ENCODE results near the gene STOML2.

The STOML2 gene

DNA sequence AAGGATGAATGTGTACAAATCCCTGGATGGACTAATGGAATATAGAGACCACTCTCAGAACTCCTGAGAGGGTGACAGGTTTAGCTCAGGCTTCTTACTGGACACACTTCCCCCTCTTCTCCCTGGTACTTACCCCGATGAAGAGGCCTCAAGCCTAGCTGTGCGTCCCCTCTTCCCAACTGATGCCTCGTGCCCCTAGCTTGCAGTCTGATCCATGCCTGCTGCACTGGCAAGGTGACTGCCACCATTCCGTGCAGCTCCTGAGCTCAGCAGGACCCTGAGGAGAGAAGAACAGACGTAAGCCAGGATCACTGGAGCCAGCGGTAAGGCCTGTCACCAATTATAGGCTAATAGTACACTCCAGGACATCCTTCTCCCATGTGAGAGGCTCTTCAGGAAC lies 5.5 kb upstream of the STOML2 start:
- no peak for DNase-seq (ENCODE audit: low read depth, low spot score)
- ChIA-PET POLR2A (no interaction called here), CTCF (interaction anchor here (1.5 to 15.9 kb wide), 2 partner anchors 12 to 209 kb away, joined by 4 to 162 read pairs; partner anchors contain the start of gene PIGO)
- TF ChIP-seq, protein P1, sequence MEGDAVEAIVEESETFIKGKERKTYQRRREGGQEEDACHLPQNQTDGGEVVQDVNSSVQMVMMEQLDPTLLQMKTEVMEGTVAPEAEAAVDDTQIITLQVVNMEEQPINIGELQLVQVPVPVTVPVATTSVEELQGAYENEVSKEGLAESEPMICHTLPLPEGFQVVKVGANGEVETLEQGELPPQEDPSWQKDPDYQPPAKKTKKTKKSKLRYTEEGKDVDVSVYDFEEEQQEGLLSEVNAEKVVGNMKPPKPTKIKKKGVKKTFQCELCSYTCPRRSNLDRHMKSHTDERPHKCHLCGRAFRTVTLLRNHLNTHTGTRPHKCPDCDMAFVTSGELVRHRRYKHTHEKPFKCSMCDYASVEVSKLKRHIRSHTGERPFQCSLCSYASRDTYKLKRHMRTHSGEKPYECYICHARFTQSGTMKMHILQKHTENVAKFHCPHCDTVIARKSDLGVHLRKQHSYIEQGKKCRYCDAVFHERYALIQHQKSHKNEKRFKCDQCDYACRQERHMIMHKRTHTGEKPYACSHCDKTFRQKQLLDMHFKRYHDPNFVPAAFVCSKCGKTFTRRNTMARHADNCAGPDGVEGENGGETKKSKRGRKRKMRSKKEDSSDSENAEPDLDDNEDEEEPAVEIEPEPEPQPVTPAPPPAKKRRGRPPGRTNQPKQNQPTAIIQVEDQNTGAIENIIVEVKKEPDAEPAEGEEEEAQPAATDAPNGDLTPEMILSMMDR (IDR thresholded peaks at IDR 0.05; ENCODE audit: insufficient read depth, low read length, missing control alignments): no peak
- no peak overlapping the region for H3K4me3 ChIP-seq (ENCODE audit: low read depth, low read length)

- CTCF ChIA-PET: interaction anchor here (0.9 to 15.9 kb wide), 6 partner anchors 8 to 373 kb away, joined by 3 to 162 read pairs (median 4); partner anchors contain the start of genes ATOSB, PIGO and VCP
- H3K4me3 ChIP-seq (ENCODE audit: low read depth, low read length): no peak overlapping the region
- no peak for DNase-seq (ENCODE audit: low read depth, low spot score)
- TF ChIP-seq, protein P1 (IDR thresholded peaks at IDR 0.05; ENCODE audit: insufficient read depth, low read length, missing control alignments): no peak
- POLR2A ChIA-PET: no interaction called here
Observed at GRCh38 chr9:35107297-35108290, 4.7 kb upstream of the STOML2 start.

DNA sequence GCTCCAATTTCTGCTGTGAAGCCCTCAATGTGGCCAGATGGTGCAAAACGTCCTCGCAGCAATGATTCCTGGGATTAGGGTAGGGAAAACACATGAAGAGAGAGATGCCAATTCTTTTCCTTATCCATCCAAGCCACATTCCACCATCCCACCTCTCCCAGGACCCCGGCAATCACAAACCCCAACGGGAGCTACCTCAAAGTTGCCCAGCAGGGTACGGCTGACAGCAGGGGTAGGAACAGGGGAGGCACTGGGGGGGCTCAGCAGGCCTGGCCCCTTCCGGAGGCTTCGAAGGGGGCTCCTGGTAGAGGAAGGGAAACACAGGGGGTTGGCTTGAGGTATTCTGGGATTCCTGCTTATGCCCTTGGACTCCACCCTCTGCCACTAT lies 3.4 kb upstream of the STOML2 start:
- ChIA-PET CTCF (interaction anchor here (0.9 to 15.9 kb wide), 6 partner anchors 10 to 374 kb away, joined by 3 to 162 read pairs (median 4); partner anchors contain the start of genes ATOSB and PIGO), POLR2A (no interaction called here)
- DNase-seq (ENCODE audit: low read depth, low spot score): no peak
- H3K4me3 ChIP-seq (ENCODE audit: low read depth, low read length): no peak overlapping the region
- TF ChIP-seq, protein P1 (IDR thresholded peaks at IDR 0.05; ENCODE audit: insufficient read depth, low read length, missing control alignments): no peak

DNA sequence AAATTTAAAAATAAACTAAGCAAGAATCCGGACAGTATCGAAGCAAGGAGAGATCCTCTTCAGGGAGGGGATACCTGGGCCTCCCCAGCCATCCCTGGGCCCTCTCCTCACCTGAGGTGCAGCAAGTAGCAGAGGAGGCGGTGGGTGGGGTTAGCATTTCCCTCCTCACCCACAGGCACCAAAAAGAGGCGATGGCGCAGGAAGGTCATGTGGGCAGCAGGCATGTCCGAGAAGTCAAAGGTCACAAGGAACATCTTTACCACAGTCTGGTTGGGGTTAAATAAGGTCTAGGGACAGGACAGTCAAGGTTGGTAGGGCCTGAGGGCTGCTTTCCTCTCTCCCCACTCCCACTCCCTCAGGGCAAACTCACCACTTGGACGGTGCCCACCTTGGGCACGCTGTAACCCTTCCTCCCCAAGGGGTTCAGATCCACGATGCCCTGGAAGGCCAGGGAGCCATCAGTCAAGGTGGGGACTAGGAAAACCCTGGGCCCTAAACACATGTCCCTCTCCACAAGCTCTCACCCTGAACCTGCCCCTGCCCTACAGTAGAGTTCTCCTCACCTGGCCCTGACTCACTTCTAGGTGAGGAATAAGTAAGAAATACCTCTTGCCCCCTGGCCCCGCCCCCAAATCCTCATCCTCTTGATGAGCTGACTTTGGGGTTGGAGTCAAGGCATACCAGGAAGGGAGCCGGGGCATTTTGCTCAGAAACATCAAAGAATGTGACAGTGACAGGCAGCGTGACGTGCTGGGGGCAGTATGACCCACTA lies 2.8 kb upstream of the STOML2 start:
- no peak for DNase-seq (ENCODE audit: low read depth, low spot score)
- CTCF ChIA-PET: interaction anchor here (1.2 to 15.9 kb wide), 5 partner anchors 9 to 262 kb away, joined by 3 to 162 read pairs (median 5); partner anchors contain the start of genes ATOSB and PIGO
- TF ChIP-seq, protein P1 (IDR thresholded peaks at IDR 0.05; ENCODE audit: insufficient read depth, low read length, missing control alignments): no peak
- no peak overlapping the region for H3K4me3 ChIP-seq (ENCODE audit: low read depth, low read length)
- POLR2A ChIA-PET: no interaction called here

GRCh38 chr9:35105126-35105525 lies 2.2 kb upstream of the STOML2 start:
- no peak for DNase-seq (ENCODE audit: low read depth, low spot score)
- CTCF ChIA-PET: interaction anchor here (0.6 to 15.9 kb wide), 5 partner anchors 9 to 371 kb away, joined by 3 to 162 read pairs (median 9); partner anchors contain the start of genes ATOSB and PIGO
- H3K4me3 ChIP-seq (ENCODE audit: low read depth, low read length): no peak overlapping the region
- TF ChIP-seq, protein P1 (IDR thresholded peaks at IDR 0.05; ENCODE audit: insufficient read depth, low read length, missing control alignments): no peak
- POLR2A ChIA-PET: no interaction called here
